Measurements from ENCODE around the gene TRPV6. TPM values are rescaled to one million over a fixed set of nuclear protein-coding genes. Genes with fewer than 3 reads are reported as not detected.

Gene TRPV6
- polyA plus RNA-seq, 1 donor from 2014 or later = 0.30 TPM

GRCh38 chr7:142915315-142915714 lies 29.8 kb upstream of the TRPV6 start:
- Histone ChIP-seq H3K9me3 (ENCODE audit: low read length) (no peaks in the 10 kb centered on the region), H3K9me2 (ENCODE audit: insufficient read depth, low read length) (no peaks in the 10 kb centered on the region), H4K20me1 (ENCODE audit: insufficient read depth) (no peaks in the 10 kb centered on the region), H3K27me3 (ENCODE audit: insufficient read depth, low read depth, low read length) (no peaks in the 10 kb centered on the region), H3K79me2 (replicated peaks; ENCODE audit: insufficient read depth, low read length) (no peaks in the 10 kb centered on the region), H3K36me3 (ENCODE audit: insufficient read depth, low read length) (no peaks in the 10 kb centered on the region), H3K9ac (ENCODE audit: low read length) (no peak overlapping the region), H3K27ac (ENCODE audit: low read length) (no peak overlapping the region), H3F3A (ENCODE audit: insufficient read depth, low read length, poor library complexity, severe bottlenecking) (no peaks in the 10 kb centered on the region), H3K4me2 (ENCODE audit: low read length) (no peak overlapping the region), H2AFZ (ENCODE audit: low read depth, low read length) (no peak overlapping the region), H3K4me3 (ENCODE audit: low read length) (no peak overlapping the region)
- TF ChIP-seq, protein P1, sequence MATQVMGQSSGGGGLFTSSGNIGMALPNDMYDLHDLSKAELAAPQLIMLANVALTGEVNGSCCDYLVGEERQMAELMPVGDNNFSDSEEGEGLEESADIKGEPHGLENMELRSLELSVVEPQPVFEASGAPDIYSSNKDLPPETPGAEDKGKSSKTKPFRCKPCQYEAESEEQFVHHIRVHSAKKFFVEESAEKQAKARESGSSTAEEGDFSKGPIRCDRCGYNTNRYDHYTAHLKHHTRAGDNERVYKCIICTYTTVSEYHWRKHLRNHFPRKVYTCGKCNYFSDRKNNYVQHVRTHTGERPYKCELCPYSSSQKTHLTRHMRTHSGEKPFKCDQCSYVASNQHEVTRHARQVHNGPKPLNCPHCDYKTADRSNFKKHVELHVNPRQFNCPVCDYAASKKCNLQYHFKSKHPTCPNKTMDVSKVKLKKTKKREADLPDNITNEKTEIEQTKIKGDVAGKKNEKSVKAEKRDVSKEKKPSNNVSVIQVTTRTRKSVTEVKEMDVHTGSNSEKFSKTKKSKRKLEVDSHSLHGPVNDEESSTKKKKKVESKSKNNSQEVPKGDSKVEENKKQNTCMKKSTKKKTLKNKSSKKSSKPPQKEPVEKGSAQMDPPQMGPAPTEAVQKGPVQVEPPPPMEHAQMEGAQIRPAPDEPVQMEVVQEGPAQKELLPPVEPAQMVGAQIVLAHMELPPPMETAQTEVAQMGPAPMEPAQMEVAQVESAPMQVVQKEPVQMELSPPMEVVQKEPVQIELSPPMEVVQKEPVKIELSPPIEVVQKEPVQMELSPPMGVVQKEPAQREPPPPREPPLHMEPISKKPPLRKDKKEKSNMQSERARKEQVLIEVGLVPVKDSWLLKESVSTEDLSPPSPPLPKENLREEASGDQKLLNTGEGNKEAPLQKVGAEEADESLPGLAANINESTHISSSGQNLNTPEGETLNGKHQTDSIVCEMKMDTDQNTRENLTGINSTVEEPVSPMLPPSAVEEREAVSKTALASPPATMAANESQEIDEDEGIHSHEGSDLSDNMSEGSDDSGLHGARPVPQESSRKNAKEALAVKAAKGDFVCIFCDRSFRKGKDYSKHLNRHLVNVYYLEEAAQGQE (IDR thresholded peaks at IDR 0.05; ENCODE audit: borderline replicate concordance) = no peak
- TF ChIP-seq EP300 (conservative IDR thresholded peaks at IDR 0.05; ENCODE audit: poor library complexity, severe bottlenecking) (no peak), TAF1 (IDR thresholded peaks at IDR 0.05; ENCODE audit: low read depth) (no peak), SMC3 (conservative IDR thresholded peaks at IDR 0.05; ENCODE audit: poor library complexity) (no peak), RAD21 (conservative IDR thresholded peaks at IDR 0.05) (no peak), MXI1 (conservative IDR thresholded peaks at IDR 0.05; ENCODE audit: poor library complexity, severe bottlenecking) (no peak), POLR2AphosphoS5 (IDR thresholded peaks at IDR 0.05) (no peak), EZH2 (IDR thresholded peaks at IDR 0.05; ENCODE audit: borderline replicate concordance, insufficient read depth, low read length, poor library complexity, severe bottlenecking) (no peak)
- TF ChIP-seq, protein P2, sequence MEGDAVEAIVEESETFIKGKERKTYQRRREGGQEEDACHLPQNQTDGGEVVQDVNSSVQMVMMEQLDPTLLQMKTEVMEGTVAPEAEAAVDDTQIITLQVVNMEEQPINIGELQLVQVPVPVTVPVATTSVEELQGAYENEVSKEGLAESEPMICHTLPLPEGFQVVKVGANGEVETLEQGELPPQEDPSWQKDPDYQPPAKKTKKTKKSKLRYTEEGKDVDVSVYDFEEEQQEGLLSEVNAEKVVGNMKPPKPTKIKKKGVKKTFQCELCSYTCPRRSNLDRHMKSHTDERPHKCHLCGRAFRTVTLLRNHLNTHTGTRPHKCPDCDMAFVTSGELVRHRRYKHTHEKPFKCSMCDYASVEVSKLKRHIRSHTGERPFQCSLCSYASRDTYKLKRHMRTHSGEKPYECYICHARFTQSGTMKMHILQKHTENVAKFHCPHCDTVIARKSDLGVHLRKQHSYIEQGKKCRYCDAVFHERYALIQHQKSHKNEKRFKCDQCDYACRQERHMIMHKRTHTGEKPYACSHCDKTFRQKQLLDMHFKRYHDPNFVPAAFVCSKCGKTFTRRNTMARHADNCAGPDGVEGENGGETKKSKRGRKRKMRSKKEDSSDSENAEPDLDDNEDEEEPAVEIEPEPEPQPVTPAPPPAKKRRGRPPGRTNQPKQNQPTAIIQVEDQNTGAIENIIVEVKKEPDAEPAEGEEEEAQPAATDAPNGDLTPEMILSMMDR (IDR thresholded peaks at IDR 0.05; ENCODE audit: poor library complexity, severe bottlenecking) = no peak

DNA sequence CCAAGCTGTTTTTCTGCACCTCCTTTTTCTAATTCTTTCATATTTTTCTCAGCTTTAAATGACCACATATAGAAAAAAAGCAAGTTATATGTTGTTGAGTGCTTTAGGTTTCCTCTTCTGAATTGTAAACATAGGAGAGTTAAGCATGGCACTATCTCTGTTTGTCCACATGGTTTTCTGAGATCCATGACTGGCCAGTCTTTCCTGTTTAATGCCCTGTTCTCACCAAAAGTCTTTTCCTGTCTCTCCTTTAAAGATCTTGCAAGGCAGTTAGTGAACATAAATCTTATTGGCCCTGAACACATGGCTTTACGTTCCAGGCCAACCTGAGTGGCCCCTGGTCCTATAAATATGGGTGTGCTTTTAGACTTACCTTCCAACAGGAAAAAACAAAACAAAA lies 28.6 kb upstream of the TRPV6 start:
- H3K4me2 ChIP-seq (ENCODE audit: low read length) = no peak overlapping the region
- H3K9me3 ChIP-seq (ENCODE audit: low read length) = no peaks in the 10 kb centered on the region
- no peak overlapping the region for H2AFZ ChIP-seq (ENCODE audit: low read depth, low read length)
- H3K27me3 ChIP-seq (ENCODE audit: insufficient read depth, low read depth, low read length) = no peaks in the 10 kb centered on the region
- H3K9me2 ChIP-seq (ENCODE audit: insufficient read depth, low read length) = no peaks in the 10 kb centered on the region
- H4K20me1 ChIP-seq (ENCODE audit: insufficient read depth) = no peaks in the 10 kb centered on the region
- TF ChIP-seq TAF1 (IDR thresholded peaks at IDR 0.05; ENCODE audit: low read depth) (no peak), SMC3 (conservative IDR thresholded peaks at IDR 0.05; ENCODE audit: poor library complexity) (no peak), RAD21 (conservative IDR thresholded peaks at IDR 0.05) (no peak), EP300 (conservative IDR thresholded peaks at IDR 0.05; ENCODE audit: poor library complexity, severe bottlenecking) (no peak), POLR2AphosphoS5 (IDR thresholded peaks at IDR 0.05) (no peak), EZH2 (IDR thresholded peaks at IDR 0.05; ENCODE audit: borderline replicate concordance, insufficient read depth, low read length, poor library complexity, severe bottlenecking) (no peak), MXI1 (conservative IDR thresholded peaks at IDR 0.05; ENCODE audit: poor library complexity, severe bottlenecking) (no peak)
- TF ChIP-seq, protein P1 (IDR thresholded peaks at IDR 0.05; ENCODE audit: borderline replicate concordance) = no peak
- TF ChIP-seq, protein P2 (IDR thresholded peaks at IDR 0.05; ENCODE audit: poor library complexity, severe bottlenecking) = no peak
- H3K79me2 ChIP-seq (replicated peaks; ENCODE audit: insufficient read depth, low read length) = no peaks in the 10 kb centered on the region
- H3K4me3 ChIP-seq (ENCODE audit: low read length) = no peak overlapping the region
- H3K27ac ChIP-seq (ENCODE audit: low read length) = no peak overlapping the region
- no peaks in the 10 kb centered on the region for H3K36me3 ChIP-seq (ENCODE audit: insufficient read depth, low read length)
- H3K9ac ChIP-seq (ENCODE audit: low read length) = no peak overlapping the region
- no peaks in the 10 kb centered on the region for H3F3A ChIP-seq (ENCODE audit: insufficient read depth, low read length, poor library complexity, severe bottlenecking)
